ENCODE results near the gene MMD2.

DNA sequence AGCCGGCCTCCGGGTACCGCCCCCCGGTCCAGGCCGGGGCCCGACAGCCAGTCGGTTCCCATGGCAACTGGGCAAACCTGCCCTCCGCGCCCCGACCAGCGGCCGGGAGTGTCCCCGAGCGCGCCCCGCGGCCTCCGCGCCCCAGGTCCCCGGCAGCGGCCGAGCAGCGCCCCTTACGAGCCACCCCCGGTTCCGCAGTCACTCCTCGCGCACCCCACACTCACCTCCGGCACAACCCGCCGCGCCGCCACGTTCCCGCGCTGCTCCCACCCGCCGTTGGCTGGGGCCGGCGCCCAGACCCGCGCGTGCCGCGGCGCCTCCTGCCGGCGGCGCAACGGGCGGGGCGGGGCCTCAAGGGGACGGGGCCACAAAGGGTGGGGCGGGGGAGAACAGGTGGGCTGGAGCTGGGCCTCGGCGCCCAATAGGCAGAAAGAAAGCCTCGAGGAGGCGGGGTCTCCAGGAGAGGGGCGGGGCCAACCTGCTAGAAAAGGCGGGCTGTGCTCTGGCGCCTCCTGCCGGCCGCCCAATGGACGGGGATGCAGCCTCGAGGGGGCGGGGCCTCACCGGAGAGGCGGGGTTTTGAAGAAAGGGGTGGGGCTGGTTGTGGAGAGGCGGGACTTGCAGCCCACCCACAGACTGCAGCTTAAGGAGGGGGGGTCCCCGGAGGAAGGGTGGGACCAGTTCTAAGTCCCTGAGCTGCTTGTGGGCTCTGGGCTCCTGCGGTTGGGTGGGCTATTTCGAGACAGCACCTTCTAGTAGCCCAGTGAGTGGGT is 75.4 kb downstream of the MMD2 start, which contains the start of gene RADIL:
- TF ChIP-seq PATZ1 (CRISPR knock-in tag; IDR thresholded peaks at IDR 0.05; ENCODE audit: borderline replicate concordance) (no peak), ZNF70 (CRISPR knock-in tag; IDR thresholded peaks at IDR 0.05) (no peak), RARB (CRISPR knock-in tag; IDR thresholded peaks at IDR 0.05) (no peak), CREB5 (CRISPR knock-in tag; IDR thresholded peaks at IDR 0.05; ENCODE audit: low read depth) (no peak), ZC3H10 (CRISPR knock-in tag; IDR thresholded peaks at IDR 0.05) (no peak), CSRNP3 (CRISPR knock-in tag; IDR thresholded peaks at IDR 0.05) (no peak), ARNTL (CRISPR knock-in tag; IDR thresholded peaks at IDR 0.05; ENCODE audit: borderline replicate concordance, low read depth) (no peak), POU6F1 (CRISPR knock-in tag; IDR thresholded peaks at IDR 0.05; ENCODE audit: borderline replicate concordance, low read depth) (no peak), SNAI2 (CRISPR knock-in tag; IDR thresholded peaks at IDR 0.05) (no peak), OSR1 (CRISPR knock-in tag; IDR thresholded peaks at IDR 0.05) (no peak)

All from SK-N-SH treated with all-trans-retinoic acid at 6 μM for 48 hours (cell line).